ENCODE results near the gene KIRREL2. TPM values are rescaled to one million over a fixed set of nuclear protein-coding genes. Genes with fewer than 3 reads are reported as not detected.
A peak's percentile ranks its signal among the peaks of the same experiment; 100 is the strongest.

Gene KIRREL2
- total and polyA plus RNA-seq, 2 of the 8 experiments (the other 6 are each of a cell fraction or from before 2014, with no cell fraction given), result 2.4 to 4.6 TPM

DNA sequence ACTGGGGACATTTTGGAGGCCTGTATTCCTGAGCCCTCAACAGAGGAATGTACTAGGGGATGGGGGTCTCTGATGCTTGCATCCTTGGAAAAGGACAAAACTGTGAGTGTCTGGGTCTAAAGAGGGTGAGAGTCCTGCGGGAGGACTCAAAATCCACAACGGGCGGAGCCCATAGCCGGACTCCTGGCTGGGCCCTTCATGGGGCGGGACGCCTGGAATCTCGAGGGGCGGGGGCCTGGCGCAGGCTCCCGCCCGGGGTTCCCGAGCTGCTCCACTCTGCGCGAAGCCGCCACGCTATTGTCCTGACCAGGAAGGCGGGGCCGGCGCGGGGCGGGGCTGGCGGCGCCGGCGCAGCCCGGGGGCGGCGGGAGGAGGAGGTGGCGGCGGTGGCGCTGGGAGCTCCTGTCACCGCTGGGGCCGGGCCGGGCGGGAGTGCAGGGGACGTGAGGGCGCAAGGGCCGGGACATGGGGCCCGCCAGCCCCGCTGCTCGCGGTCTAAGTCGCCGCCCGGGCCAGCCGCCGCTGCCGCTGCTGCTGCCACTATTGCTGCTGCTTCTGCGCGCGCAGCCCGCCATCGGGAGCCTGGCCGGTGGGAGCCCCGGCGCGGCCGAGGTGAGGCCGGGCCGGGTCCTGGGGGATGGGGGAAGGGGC, 11.6 kb downstream of the KIRREL2 start, which contains the start of gene APLP1:
Gene APLP1 (plus strand): TSS at position 403 of the 651 bp plus-strand sequence. CDS start 63 bp downstream, at position 466.
- Histone ChIP-seq H2BK5ac (ENCODE audit: low read depth, low read length) (no peak within 1 kb of the TSS), H3K27me3 (replicated peaks in 1 of 4; ENCODE audit: control insufficient read depth in 3 of 4, extremely low read depth in 1 of 4, insufficient read depth in 3 of 4, low read length in 3 of 4) (peaks cover 3 to 12% (median 9%) of the 10 kb centered on the region in 4 experiments), H3K18ac (ENCODE audit: extremely low read depth, low read length) (peak within 1 kb of the TSS; percentile 79), H3K9ac (replicated peaks in 1 of 4; ENCODE audit: extremely low read depth in 1 of 4, low read depth in 3 of 4, low read length in 3 of 4) (no peak within 1 kb of the TSS), H4K5ac (ENCODE audit: insufficient read length, low read depth, low read length) (peak within 1 kb of the TSS; percentile 9), H3K9me3 (ENCODE audit: insufficient read depth in 2 of 2, low read depth in 1 of 2, low read length in 1 of 2) (no peaks in the 10 kb centered on the region), H3K36me3 (ENCODE audit: control insufficient read depth in 2 of 4, insufficient read depth in 4 of 4, low read length in 3 of 4) (no peaks in the 10 kb centered on the region), H3K4ac (replicated peaks; ENCODE audit: insufficient read length, low read depth, low read length) (no peak within 1 kb of the TSS), H2BK120ac (replicated peaks; ENCODE audit: low read depth, low read length) (no peak within 1 kb of the TSS), H3K4me3 (ENCODE audit: extremely low read depth in 1 of 4, insufficient read depth in 2 of 4, low read depth in 3 of 4, low read length in 4 of 4) (peak within 1 kb of the TSS; percentile 37 to 64 (median 53)), H4K20me1 (replicated peaks in 1 of 2; ENCODE audit: control insufficient read depth in 1 of 2, insufficient read depth in 2 of 2, low read length in 2 of 2) (peaks cover 0 to 2% of the 10 kb centered on the region in 2 experiments), H2AFZ (ENCODE audit: low read length) (0 out of 2 replicates have a peak within 1 kb of the TSS, but pooled peaks have one; percentile 61), H3K23me2 (ENCODE audit: low read depth, low read length) (peaks cover 9% of the 10 kb centered on the region; the same call in 1 of the 2 replicates), H3K4me2 (ENCODE audit: insufficient read depth in 1 of 2, low read depth in 2 of 2, low read length in 2 of 2) (peak within 1 kb of the TSS; percentile 93 to 96), H4K91ac (replicated peaks; ENCODE audit: insufficient read length, low read length) (no peak within 1 kb of the TSS), H3K23ac (ENCODE audit: insufficient read length) (no peak within 1 kb of the TSS), H2BK20ac (ENCODE audit: low read length) (no peak within 1 kb of the TSS), H2BK12ac (ENCODE audit: low read depth, low read length) (no peak within 1 kb of the TSS), H3K27ac (ENCODE audit: low read depth, low read length) (no peak within 1 kb of the TSS), H4K8ac (ENCODE audit: extremely low read depth, insufficient read depth, low read length) (no peak within 1 kb of the TSS; the same call in 1 of the 2 replicates), H3K14ac (ENCODE audit: insufficient read length) (no peak within 1 kb of the TSS), H2AK5ac (ENCODE audit: low read depth, low read length) (no peak within 1 kb of the TSS), H3K79me2 (ENCODE audit: control insufficient read depth in 1 of 2, insufficient read depth in 2 of 2, low read length in 2 of 2) (no peaks in the 10 kb centered on the region), H3K79me1 (ENCODE audit: low read depth, low read length) (no peaks in the 10 kb centered on the region), H2BK15ac (ENCODE audit: low read length) (0 out of 2 replicates have a peak within 1 kb of the TSS, but pooled peaks have one; percentile 46), H3K56ac (replicated peaks; ENCODE audit: insufficient read length, low read depth, low read length) (no peak within 1 kb of the TSS), H3K4me1 (replicated peaks in 1 of 4; ENCODE audit: control insufficient read depth in 3 of 4, insufficient read depth in 4 of 4, low read length in 3 of 4) (peaks cover 0 to 12% (median 8%) of the 10 kb centered on the region in 4 experiments; a peak in 5 of 7 replicates)
- POLR2A ChIA-PET (ENCODE audit: partially characterized antibody), result interaction anchor here (1.9 to 2.7 kb wide), 4 partner anchors 12 to 128 kb away, joined by 6 to 19 read pairs (median 9); partner anchors contain the start of gene KIRREL2
- CTCF ChIA-PET (ENCODE audit: partially characterized antibody), result interaction anchor here (0.5 to 3.2 kb wide), 4 partner anchors 12 to 174 kb away, joined by 3 to 15 read pairs (median 3); partner anchors contain the start of genes KIRREL2 and SYNE4
- 2% methylated on average over 24 of the region's 60 CpGs; no CpG with 5 or more reads in 1 of the 2 experiments for WGBS, 2 experiments (ENCODE audit: extremely low coverage in 1 of 2, insufficient coverage in 1 of 2, insufficient read length in 1 of 2, insufficient replicate concordance in 2 of 2, low coverage in 1 of 2, low lambda C conversion rate in 2 of 2, missing lambda C conversion rate in 1 of 2)
- DNase-seq (ENCODE audit: low read depth in 1 of 2, low spot score in 2 of 2), result peak in 1 of 2 experiments; percentile 84
- TF ChIP-seq EGR1 (IDR thresholded peaks at IDR 0.05; ENCODE audit: borderline replicate concordance, low read depth, low read length) (no peak), MAX (IDR thresholded peaks at IDR 0.05) (no peak), KDM4A (IDR thresholded peaks at IDR 0.05; ENCODE audit: low read depth, low read length, severe bottlenecking) (peak; percentile 42), HDAC2 (IDR thresholded peaks at IDR 0.05; ENCODE audit: borderline replicate concordance in 1 of 2, low read depth in 2 of 2, low read length in 2 of 2) (0 out of 4 replicates have a peak, but pooled peaks of 1 of the 2 experiments have one; percentile 22), SUZ12 (IDR thresholded peaks at IDR 0.05; ENCODE audit: low read length) (peak; percentile 42), RBBP5 (IDR thresholded peaks at IDR 0.05; ENCODE audit: borderline replicate concordance, low read depth, low read length) (0 out of 2 replicates have a peak, but pooled peaks have one; percentile 14), SIN3A (conservative IDR thresholded peaks at IDR 0.05 in 1 of 2, IDR thresholded peaks at IDR 0.05 in 1 of 2; ENCODE audit: low read depth in 1 of 2, low read length in 2 of 2) (0 out of 4 replicates have a peak, but pooled peaks of 1 of the 2 experiments have one; percentile 17), BRCA1 (IDR thresholded peaks at IDR 0.05; ENCODE audit: low read depth, low read length) (no peak)
- no peak for FAIRE-seq

Measured in H1 (cell line).